Liver (tissue), 3 donors: ENCODE data around the gene SGPL1.

Experiments used
- FOXA1 ChIP-seq: IDR thresholded peaks from 2 replicates; pipeline ENCODE4 v1.6.1; 2016; ENCODE audit warnings: antibody characterized with exemption
- GABPA ChIP-seq, 2 donors: IDR thresholded peaks in 1 of 2; conservative IDR thresholded peaks in 1 of 2; 2 replicates each; pipeline ENCODE4 v1.6.1; 2016; ENCODE audit warnings: antibody characterized with exemption in 2 of 2, mild to moderate bottlenecking in 1 of 2, moderate library complexity in 1 of 2
- JUND ChIP-seq, 2 donors: IDR thresholded peaks; 2 replicates each; pipeline ENCODE4 v1.6.1; 2016; ENCODE audit warnings: antibody characterized with exemption in 2 of 2
- YY1 ChIP-seq: IDR thresholded peaks from 2 replicates; pipeline ENCODE4 v1.6.1; 2016; ENCODE audit warnings: antibody characterized with exemption, mild to moderate bottlenecking
- TF ChIP-seq, protein P1 (sequence below): fragments of 150-350 bp; IDR thresholded peaks from 2 replicates; pipeline ENCODE4 v1.5.1; 2017; ENCODE audit warnings: improper control_type of control experiment, low read depth, low read length; ENCODE audit not compliant: missing input control
- TF ChIP-seq, protein P2 (sequence below): IDR thresholded peaks from 2 replicates; pipeline ENCODE4 v1.6.1; 2016; ENCODE audit warnings: antibody characterized with exemption, mild to moderate bottlenecking
- TF ChIP-seq, protein P3 (sequence below): IDR thresholded peaks from 2 replicates; pipeline ENCODE4 v1.6.1; 2016; ENCODE audit warnings: antibody characterized with exemption
- donor health status: healthy.
- donor health status: healthy.

DNA sequence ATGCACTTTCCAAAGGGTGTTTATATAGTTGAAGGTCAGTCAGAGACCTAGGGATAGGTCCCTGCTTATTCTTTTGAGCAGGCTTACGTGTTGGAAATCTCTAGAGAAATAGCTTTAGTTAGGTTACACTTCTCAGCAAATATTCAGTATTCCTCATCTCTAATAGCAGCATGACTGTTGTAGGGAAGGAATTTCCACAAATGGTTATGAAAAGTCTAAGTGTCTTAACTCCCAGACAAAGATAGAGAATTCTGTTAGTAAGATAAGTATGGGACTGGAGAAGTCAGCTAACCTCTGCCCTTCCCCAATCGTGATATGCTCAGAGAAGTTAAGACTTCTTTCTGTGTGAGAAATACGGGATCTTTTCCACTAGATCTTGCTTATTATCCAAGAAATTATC is 16.5 kb downstream of the SGPL1 start:
- TF ChIP-seq, protein P1, sequence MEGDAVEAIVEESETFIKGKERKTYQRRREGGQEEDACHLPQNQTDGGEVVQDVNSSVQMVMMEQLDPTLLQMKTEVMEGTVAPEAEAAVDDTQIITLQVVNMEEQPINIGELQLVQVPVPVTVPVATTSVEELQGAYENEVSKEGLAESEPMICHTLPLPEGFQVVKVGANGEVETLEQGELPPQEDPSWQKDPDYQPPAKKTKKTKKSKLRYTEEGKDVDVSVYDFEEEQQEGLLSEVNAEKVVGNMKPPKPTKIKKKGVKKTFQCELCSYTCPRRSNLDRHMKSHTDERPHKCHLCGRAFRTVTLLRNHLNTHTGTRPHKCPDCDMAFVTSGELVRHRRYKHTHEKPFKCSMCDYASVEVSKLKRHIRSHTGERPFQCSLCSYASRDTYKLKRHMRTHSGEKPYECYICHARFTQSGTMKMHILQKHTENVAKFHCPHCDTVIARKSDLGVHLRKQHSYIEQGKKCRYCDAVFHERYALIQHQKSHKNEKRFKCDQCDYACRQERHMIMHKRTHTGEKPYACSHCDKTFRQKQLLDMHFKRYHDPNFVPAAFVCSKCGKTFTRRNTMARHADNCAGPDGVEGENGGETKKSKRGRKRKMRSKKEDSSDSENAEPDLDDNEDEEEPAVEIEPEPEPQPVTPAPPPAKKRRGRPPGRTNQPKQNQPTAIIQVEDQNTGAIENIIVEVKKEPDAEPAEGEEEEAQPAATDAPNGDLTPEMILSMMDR = no peak
- TF ChIP-seq FOXA1 (no peak), JUND (IDR thresholded peaks at IDR 0.05) (no peak), YY1 (no peak), GABPA (IDR thresholded peaks at IDR 0.05 in 1 of 2, conservative IDR thresholded peaks at IDR 0.05 in 1 of 2) (no peak)
- TF ChIP-seq, protein P2, sequence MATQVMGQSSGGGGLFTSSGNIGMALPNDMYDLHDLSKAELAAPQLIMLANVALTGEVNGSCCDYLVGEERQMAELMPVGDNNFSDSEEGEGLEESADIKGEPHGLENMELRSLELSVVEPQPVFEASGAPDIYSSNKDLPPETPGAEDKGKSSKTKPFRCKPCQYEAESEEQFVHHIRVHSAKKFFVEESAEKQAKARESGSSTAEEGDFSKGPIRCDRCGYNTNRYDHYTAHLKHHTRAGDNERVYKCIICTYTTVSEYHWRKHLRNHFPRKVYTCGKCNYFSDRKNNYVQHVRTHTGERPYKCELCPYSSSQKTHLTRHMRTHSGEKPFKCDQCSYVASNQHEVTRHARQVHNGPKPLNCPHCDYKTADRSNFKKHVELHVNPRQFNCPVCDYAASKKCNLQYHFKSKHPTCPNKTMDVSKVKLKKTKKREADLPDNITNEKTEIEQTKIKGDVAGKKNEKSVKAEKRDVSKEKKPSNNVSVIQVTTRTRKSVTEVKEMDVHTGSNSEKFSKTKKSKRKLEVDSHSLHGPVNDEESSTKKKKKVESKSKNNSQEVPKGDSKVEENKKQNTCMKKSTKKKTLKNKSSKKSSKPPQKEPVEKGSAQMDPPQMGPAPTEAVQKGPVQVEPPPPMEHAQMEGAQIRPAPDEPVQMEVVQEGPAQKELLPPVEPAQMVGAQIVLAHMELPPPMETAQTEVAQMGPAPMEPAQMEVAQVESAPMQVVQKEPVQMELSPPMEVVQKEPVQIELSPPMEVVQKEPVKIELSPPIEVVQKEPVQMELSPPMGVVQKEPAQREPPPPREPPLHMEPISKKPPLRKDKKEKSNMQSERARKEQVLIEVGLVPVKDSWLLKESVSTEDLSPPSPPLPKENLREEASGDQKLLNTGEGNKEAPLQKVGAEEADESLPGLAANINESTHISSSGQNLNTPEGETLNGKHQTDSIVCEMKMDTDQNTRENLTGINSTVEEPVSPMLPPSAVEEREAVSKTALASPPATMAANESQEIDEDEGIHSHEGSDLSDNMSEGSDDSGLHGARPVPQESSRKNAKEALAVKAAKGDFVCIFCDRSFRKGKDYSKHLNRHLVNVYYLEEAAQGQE = no peak
- TF ChIP-seq, protein P3, sequence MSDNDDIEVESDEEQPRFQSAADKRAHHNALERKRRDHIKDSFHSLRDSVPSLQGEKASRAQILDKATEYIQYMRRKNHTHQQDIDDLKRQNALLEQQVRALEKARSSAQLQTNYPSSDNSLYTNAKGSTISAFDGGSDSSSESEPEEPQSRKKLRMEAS = no peak
